WTC11 (cell line): Measurements from ENCODE around the gene EIF4ENIF1.

Experiments used
- ATF2 ChIP-seq: sonication (generic); formaldehyde crosslinking; IDR thresholded peaks from 2 replicates; pipeline ENCODE4 v1.8.1; 2022; ENCODE audit warnings: low read depth, missing genetic modification reagents, borderline replicate concordance
- CREB1 ChIP-seq: sonication (generic); formaldehyde crosslinking; IDR thresholded peaks from 2 replicates; pipeline ENCODE4 v1.8.0; 2023; ENCODE audit warnings: mild to moderate bottlenecking, missing genetic modification reagents
- CREM ChIP-seq: sonication (generic); formaldehyde crosslinking; IDR thresholded peaks from 2 replicates; pipeline ENCODE4 v1.8.1; 2022; ENCODE audit warnings: mild to moderate bottlenecking, missing genetic modification reagents, moderate library complexity
- FOXP1 ChIP-seq: sonication (generic); formaldehyde crosslinking; IDR thresholded peaks from 2 replicates; pipeline ENCODE4 v1.8.0; 2022; ENCODE audit warnings: missing genetic modification reagents, mild to moderate bottlenecking, moderate library complexity, borderline replicate concordance
- FOXP4 ChIP-seq: sonication (generic); formaldehyde crosslinking; IDR thresholded peaks from 2 replicates; pipeline ENCODE4 v1.8.0; 2022; ENCODE audit warnings: mild to moderate bottlenecking, missing genetic modification reagents
- GABPB1 ChIP-seq: sonication (generic); formaldehyde crosslinking; IDR thresholded peaks from 2 replicates; pipeline ENCODE4 v1.8.1; 2023; ENCODE audit warnings: mild to moderate bottlenecking, missing genetic modification reagents
- TEAD4 ChIP-seq: sonication (generic); formaldehyde crosslinking; IDR thresholded peaks from 2 replicates; pipeline ENCODE4 v1.8.0; 2022; ENCODE audit warnings: mild to moderate bottlenecking, missing genetic modification reagents
- TP53 ChIP-seq: sonication (generic); formaldehyde crosslinking; IDR thresholded peaks from 2 replicates; pipeline ENCODE4 v1.8.1; 2023; ENCODE audit warnings: mild to moderate bottlenecking, missing genetic modification reagents
- USF2 ChIP-seq: sonication (generic); formaldehyde crosslinking; IDR thresholded peaks from 2 replicates; pipeline ENCODE4 v1.8.1; 2023; ENCODE audit warnings: mild to moderate bottlenecking, missing genetic modification reagents, moderate library complexity
- ZBTB43 ChIP-seq: sonication (generic); formaldehyde crosslinking; IDR thresholded peaks from 2 replicates; pipeline ENCODE4 v1.8.1; 2023; ENCODE audit warnings: mild to moderate bottlenecking, missing genetic modification reagents
- ZNF232 ChIP-seq: sonication (generic); formaldehyde crosslinking; IDR thresholded peaks from 2 replicates; pipeline ENCODE4 v1.8.0; 2022; ENCODE audit warnings: mild to moderate bottlenecking, missing genetic modification reagents
- ZNF263 ChIP-seq: sonication (generic); formaldehyde crosslinking; IDR thresholded peaks from 2 replicates; pipeline ENCODE4 v1.8.1; 2022; ENCODE audit warnings: low read depth, mild to moderate bottlenecking, moderate library complexity, missing genetic modification reagents
- TF ChIP-seq, protein P1 (sequence below): fragments of 200-600 bp; IDR thresholded peaks from 2 replicates; pipeline ENCODE4 v1.8.0; 2022; ENCODE audit warnings: antibody characterized with exemption

DNA sequence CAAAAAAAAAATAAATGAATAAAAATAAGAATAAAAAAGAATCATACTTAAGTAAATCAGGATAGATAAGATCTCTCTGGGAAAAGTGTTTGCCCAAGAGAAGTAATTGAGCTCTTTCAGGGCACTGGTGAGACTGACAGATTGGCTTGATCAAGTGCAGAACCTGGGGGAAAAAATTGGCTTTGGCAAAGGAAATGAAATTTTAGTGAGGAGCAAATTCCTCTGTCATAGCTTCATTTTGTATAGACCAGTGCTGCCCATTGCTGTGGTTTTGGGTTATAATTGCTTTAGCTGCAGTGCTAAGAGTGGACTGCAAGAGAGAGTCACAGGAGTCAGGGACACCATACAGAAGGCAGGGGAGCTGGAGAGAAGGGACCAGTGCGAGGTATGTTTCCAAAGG, 42.4 kb upstream of the EIF4ENIF1 start:
- no peak for TF ChIP-seq ZNF263
- TF ChIP-seq TP53 (CRISPR knock-in tag) = no peak
- TF ChIP-seq CREB1 (CRISPR knock-in tag) = no peak
- no peak for TF ChIP-seq FOXP1
- TF ChIP-seq, protein P1, sequence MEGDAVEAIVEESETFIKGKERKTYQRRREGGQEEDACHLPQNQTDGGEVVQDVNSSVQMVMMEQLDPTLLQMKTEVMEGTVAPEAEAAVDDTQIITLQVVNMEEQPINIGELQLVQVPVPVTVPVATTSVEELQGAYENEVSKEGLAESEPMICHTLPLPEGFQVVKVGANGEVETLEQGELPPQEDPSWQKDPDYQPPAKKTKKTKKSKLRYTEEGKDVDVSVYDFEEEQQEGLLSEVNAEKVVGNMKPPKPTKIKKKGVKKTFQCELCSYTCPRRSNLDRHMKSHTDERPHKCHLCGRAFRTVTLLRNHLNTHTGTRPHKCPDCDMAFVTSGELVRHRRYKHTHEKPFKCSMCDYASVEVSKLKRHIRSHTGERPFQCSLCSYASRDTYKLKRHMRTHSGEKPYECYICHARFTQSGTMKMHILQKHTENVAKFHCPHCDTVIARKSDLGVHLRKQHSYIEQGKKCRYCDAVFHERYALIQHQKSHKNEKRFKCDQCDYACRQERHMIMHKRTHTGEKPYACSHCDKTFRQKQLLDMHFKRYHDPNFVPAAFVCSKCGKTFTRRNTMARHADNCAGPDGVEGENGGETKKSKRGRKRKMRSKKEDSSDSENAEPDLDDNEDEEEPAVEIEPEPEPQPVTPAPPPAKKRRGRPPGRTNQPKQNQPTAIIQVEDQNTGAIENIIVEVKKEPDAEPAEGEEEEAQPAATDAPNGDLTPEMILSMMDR = no peak
- TF ChIP-seq USF2 = no peak
- no peak for TF ChIP-seq ZNF232 (CRISPR knock-in tag)
- no peak for TF ChIP-seq GABPB1 (CRISPR knock-in tag)
- TF ChIP-seq ZBTB43 (CRISPR knock-in tag) = no peak
- no peak for TF ChIP-seq CREM (CRISPR knock-in tag)
- TF ChIP-seq ATF2 = no peak
- TF ChIP-seq TEAD4 = no peak
- no peak for TF ChIP-seq FOXP4 (CRISPR knock-in tag)
